Colonic mucosa (tissue), 4 donors: ENCODE data around the gene AGL. TPM values are rescaled to one million over a fixed set of nuclear protein-coding genes. Genes with fewer than 3 reads are reported as not detected.
A peak's percentile ranks its signal among the peaks of the same experiment; 100 is the strongest.

Experiments
- DNase-seq: peaks from one replicate; pipeline ENCODE4 v3.0.0-alpha.2; 2020
- H3K27ac ChIP-seq: fragments of 200-600 bp; one replicate; pipeline ENCODE4 v1.8.0; 2021
- H3K27me3 ChIP-seq: fragments of 200-600 bp; one replicate; pipeline ENCODE4 v1.8.0; 2021
- H3K36me3 ChIP-seq: fragments of 200-600 bp; one replicate; pipeline ENCODE4 v1.8.0; 2021
- H3K4me1 ChIP-seq: fragments of 200-600 bp; one replicate; pipeline ENCODE4 v1.8.0; 2021; ENCODE audit warnings: mild to moderate bottlenecking
- H3K4me3 ChIP-seq: fragments of 200-600 bp; one replicate; pipeline ENCODE4 v1.8.0; 2021
- H3K9ac ChIP-seq, 2 donors: one replicate each; pipeline ENCODE4 v1.7.0; 2013; ENCODE audit warnings: control low read depth in 2 of 2, low read depth in 2 of 2, low read length in 2 of 2
- H3K9me3 ChIP-seq: fragments of 200-600 bp; one replicate; pipeline ENCODE4 v1.8.0; 2021
- CTCF ChIP-seq: fragments of 200-600 bp; IDR thresholded peaks from one replicate; pipeline ENCODE4 v1.8.0; 2022; ENCODE audit warnings: antibody characterized with exemption, mild to moderate bottlenecking
- intact Hi-C: fragments of 100-400 bp; cut with DNase I; formaldehyde crosslinking; loops from one replicate; pipeline ENCODE4 v1.14.1; 2022
- total RNA-seq, 2 donors: library from RNA; stranded (reverse); fragmentation: NEBNext Ultra II Directional in 1 of 2; extraction: Animal tissue kit (Norgen Biotek cat#: 25700) in 1 of 2; gene quantifications; one replicate each; pipeline ENCODE4 v1.2.1, GENCODE V29; 2021
- donor health status: healthy.
- donor health status: DM: no; HTN: no; CAD: no.
- donor health status: DM: no; HTN: no; CAD: no.

AGL gene
- 10 to 100 TPM; 17.9 to 27.5 TPM for total RNA-seq

DNA sequence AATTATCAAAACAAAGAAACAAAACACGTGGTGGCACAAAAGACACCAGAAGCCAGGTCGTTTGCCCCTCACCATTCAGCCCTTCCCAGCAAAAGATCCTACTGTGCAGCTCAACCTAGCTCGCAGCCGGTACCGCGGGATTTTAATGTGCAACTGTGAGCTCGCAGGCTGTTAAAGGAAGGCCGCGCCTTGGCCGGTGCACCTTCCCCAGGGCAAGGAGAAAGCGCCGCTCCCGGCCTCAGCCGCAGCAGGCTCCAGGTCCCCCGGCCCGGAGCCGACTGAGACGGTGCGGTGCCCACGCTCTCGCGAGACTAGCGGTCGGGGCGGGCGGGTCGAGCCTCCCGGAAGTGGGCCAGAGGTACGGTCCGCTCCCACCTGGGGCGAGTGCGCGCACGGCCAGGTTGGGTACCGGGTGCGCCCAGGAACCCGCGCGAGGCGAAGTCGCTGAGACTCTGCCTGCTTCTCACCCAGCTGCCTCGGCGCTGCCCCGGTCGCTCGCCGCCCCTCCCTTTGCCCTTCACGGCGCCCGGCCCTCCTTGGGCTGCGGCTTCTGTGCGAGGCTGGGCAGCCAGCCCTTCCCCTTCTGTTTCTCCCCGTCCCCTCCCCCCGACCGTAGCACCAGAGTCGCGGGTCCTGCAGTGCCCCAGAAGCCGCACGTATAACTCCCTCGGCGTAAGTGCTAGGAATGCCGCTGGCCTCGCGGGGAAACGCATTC is at the start of gene AGL:
Gene AGL (plus strand): TSS at position 618 of the 715 bp plus-strand sequence. CDS start 682 bp downstream, outside the sequence.
- intact Hi-C loops, result no loop called here

GRCh38 chr1:99801584-99801983 is 48.6 kb upstream of the AGL start:
- no peaks in the 10 kb centered on the region for H3K9me3 ChIP-seq
- H3K27ac ChIP-seq, result no peak overlapping the region
- H3K36me3 ChIP-seq, result no peaks in the 10 kb centered on the region

More for the DNA sequence above, at the start of gene AGL:
- Histone ChIP-seq H3K9ac (peak within 1 kb of the TSS; percentile 84 to 93), H3K27ac (peak within 1 kb of the TSS; percentile 88), H3K4me1 (no peaks in the 10 kb centered on the region), H3K27me3 (no peaks in the 10 kb centered on the region), H3K36me3 (no peaks in the 10 kb centered on the region), H3K9me3 (no peaks in the 10 kb centered on the region), H3K4me3 (peak within 1 kb of the TSS; percentile 82)
- no peak for TF ChIP-seq CTCF
- peak; percentile 89 for DNase-seq

GRCh38 chr1:99806882-99807281 is 43.3 kb upstream of the AGL start:
- Histone ChIP-seq H3K27ac (no peak overlapping the region), H3K4me3 (no peak overlapping the region), H3K9ac (no peak overlapping the region), H3K4me1 (no peaks in the 10 kb centered on the region), H3K36me3 (no peaks in the 10 kb centered on the region), H3K9me3 (no peaks in the 10 kb centered on the region), H3K27me3 (no peaks in the 10 kb centered on the region)
- no peak for TF ChIP-seq CTCF
- no peak for DNase-seq
- intact Hi-C loops, result loop anchor here (5.0 to 10.0 kb wide), 2 partner anchors 228 to 1060 kb away; a partner anchor contains a TSS

More at GRCh38 chr1:99801584-99801983, 48.6 kb upstream of the AGL start:
- intact Hi-C loops, result loop anchor here (10.0 kb wide), 1 partner anchor 233 kb away; a partner anchor contains a TSS
- no peak overlapping the region for H3K4me3 ChIP-seq
- no peak for DNase-seq
- TF ChIP-seq CTCF, result no peak
- H3K9ac ChIP-seq, result no peak overlapping the region
- H3K27me3 ChIP-seq, result no peaks in the 10 kb centered on the region
- no peaks in the 10 kb centered on the region for H3K4me1 ChIP-seq

- DNase-seq, result peak; percentile 56
- no peaks in the 10 kb centered on the region for H3K27me3 ChIP-seq
- H3K9me3 ChIP-seq, result no peaks in the 10 kb centered on the region
- H3K36me3 ChIP-seq, result no peaks in the 10 kb centered on the region
- H3K4me1 ChIP-seq, result no peaks in the 10 kb centered on the region
- intact Hi-C loops, result loop anchor here (2.0 to 10.0 kb wide), 3 partner anchors 226 to 1059 kb away; a partner anchor contains a TSS
- H3K27ac ChIP-seq, result no peak overlapping the region
- H3K9ac ChIP-seq, result peak overlapping the region in 1 of 2 donors; percentile 29
- H3K4me3 ChIP-seq, result no peak overlapping the region
- peak; percentile 45 for TF ChIP-seq CTCF
Observed at GRCh38 chr1:99808391-99809115, 41.6 kb upstream of the AGL start.

DNA sequence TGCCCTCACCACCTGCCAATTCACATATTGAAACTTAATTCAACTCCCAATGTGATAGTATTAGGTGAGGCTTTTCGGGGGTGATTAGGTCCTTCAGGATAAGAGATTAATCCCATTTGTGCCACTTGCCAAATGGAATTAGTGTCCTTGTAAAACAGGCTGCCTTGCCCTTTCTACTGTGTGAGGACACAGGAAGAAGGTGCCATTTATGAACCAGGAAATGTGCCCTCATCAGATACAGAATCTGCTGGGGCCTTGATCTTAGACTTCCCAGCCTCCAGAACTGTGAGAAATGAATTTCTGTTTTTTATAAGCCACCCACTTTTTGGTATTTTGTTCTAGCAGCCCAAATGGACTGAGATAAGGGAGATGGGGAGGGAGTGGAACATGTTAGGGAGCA is 39.1 kb upstream of the AGL start:
- Histone ChIP-seq H3K4me3 (no peak overlapping the region), H3K27ac (no peak overlapping the region)

More for the DNA sequence above, 39.1 kb upstream of the AGL start:
- Histone ChIP-seq H3K9ac (no peak overlapping the region), H3K9me3 (no peaks in the 10 kb centered on the region), H3K4me1 (no peaks in the 10 kb centered on the region), H3K36me3 (no peaks in the 10 kb centered on the region), H3K27me3 (no peaks in the 10 kb centered on the region)
- no peak for TF ChIP-seq CTCF
- intact Hi-C loops, result no loop called here
- no peak for DNase-seq
